Mammary epithelial cell (primary cell): ENCODE measurements around the gene TENM4.

ENCODE experiments used
- EZH2 ChIP-seq: IDR thresholded peaks from 2 replicates; pipeline ENCODE4 v1.6.1; 2012; ENCODE audit warnings: low read length, inconsistent platforms, borderline replicate concordance
- TF ChIP-seq, protein P1 (sequence below), 2 donors: IDR thresholded peaks in 1 of 2; conservative IDR thresholded peaks in 1 of 2; 2 replicates each; pipeline ENCODE4 v1.5.1; 2011 to 2012; ENCODE audit warnings: inconsistent platforms in 2 of 2, low read length in 2 of 2, mild to moderate bottlenecking in 2 of 2, control low read depth in 1 of 2, low read depth in 1 of 2; ENCODE audit not compliant: insufficient read depth in 1 of 2; ENCODE audit errors: extremely low read depth in 1 of 2

DNA sequence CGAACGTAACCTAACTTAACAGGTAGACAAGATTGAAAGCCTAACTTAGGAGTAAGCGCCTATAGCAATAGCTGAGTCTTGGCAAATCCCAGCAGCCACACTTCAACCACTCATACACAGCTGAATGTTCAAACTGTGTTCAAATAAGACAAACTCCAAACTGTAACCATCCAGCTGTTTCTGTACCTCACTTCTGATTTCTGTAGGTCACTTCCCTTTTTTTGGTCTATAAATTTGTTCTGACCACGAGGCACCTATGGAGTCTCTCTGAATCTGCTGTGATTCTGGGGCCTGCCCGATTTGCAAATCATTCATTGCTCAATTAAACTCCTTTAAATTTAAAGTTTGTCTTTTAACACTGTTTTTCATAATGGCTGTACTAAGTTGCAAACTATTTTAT lies 8.2 kb upstream of the TENM4 start:
- TF ChIP-seq, protein P1, sequence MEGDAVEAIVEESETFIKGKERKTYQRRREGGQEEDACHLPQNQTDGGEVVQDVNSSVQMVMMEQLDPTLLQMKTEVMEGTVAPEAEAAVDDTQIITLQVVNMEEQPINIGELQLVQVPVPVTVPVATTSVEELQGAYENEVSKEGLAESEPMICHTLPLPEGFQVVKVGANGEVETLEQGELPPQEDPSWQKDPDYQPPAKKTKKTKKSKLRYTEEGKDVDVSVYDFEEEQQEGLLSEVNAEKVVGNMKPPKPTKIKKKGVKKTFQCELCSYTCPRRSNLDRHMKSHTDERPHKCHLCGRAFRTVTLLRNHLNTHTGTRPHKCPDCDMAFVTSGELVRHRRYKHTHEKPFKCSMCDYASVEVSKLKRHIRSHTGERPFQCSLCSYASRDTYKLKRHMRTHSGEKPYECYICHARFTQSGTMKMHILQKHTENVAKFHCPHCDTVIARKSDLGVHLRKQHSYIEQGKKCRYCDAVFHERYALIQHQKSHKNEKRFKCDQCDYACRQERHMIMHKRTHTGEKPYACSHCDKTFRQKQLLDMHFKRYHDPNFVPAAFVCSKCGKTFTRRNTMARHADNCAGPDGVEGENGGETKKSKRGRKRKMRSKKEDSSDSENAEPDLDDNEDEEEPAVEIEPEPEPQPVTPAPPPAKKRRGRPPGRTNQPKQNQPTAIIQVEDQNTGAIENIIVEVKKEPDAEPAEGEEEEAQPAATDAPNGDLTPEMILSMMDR (conservative IDR thresholded peaks at IDR 0.05 in 1 of 2, IDR thresholded peaks at IDR 0.05 in 1 of 2; ENCODE audit: extremely low read depth in 1 of 2, insufficient read depth in 1 of 2, low read depth in 1 of 2, low read length in 2 of 2): no peak
- no peak for TF ChIP-seq EZH2
